Gastrocnemius medialis (tissue), 4 donors: Measurements from ENCODE around the gene ENG. TPM values are rescaled to one million over a fixed set of nuclear protein-coding genes. Genes with fewer than 3 reads are reported as not detected.
A peak's percentile ranks its signal among the peaks of the same experiment; 100 is the strongest.

Source experiments
- ATAC-seq, 2 donors: fragments of 150-250 bp; one replicate each; pipeline ENCODE4 v1.9.1; 2016
- DNase-seq, 2 donors: peaks; one replicate each; pipeline ENCODE4 v3.0.0-alpha.2; 2019
- H3K27ac ChIP-seq, 4 donors: fragments of 200-600 bp; sonication (generic); 1 replicate in 1 of 4; 2 replicates in 3 of 4; pipeline ENCODE4 v1.5.1; 2016 to 2018; ENCODE audit warnings: mild to moderate bottlenecking in 2 of 4, moderate library complexity in 1 of 4
- H3K27me3 ChIP-seq, 3 donors: fragments of 200-600 bp; sonication (generic) in 2 of 3; 1 replicate in 1 of 3; 2 replicates in 2 of 3; pipeline versions ENCODE4 v1.5.1 to v1.6.0; 2016 to 2019; ENCODE audit warnings: mild to moderate bottlenecking in 1 of 3, moderate library complexity in 1 of 3
- H3K36me3 ChIP-seq, 2 donors: fragments of 200-600 bp; sonication (generic) in 1 of 2; one replicate each; pipeline ENCODE4 v1.5.1; 2017 to 2018
- H3K4me1 ChIP-seq, 2 donors: fragments of 200-600 bp; sonication (generic) in 1 of 2; one replicate each; pipeline ENCODE4 v1.5.1; 2016 to 2017; ENCODE audit warnings: mild to moderate bottlenecking in 2 of 2
- H3K4me3 ChIP-seq, 4 donors: fragments of 200-600 bp; sonication (generic) in 3 of 4; 1 replicate in 1 of 4; 2 replicates in 3 of 4; pipeline ENCODE4 v1.5.1; 2016 to 2019; ENCODE audit warnings: mild to moderate bottlenecking in 2 of 4
- H3K9me3 ChIP-seq, 3 donors: fragments of 200-600 bp; sonication (generic) in 2 of 3; 1 replicate in 1 of 3; 2 replicates in 2 of 3; pipeline ENCODE4 v1.5.1; 2016 to 2019
- POLR2A ChIP-seq, 2 donors: fragments of 450-650 bp; IDR thresholded peaks; one replicate each; pipeline ENCODE4 v1.6.1; 2017; ENCODE audit warnings: antibody characterized with exemption in 2 of 2, mild to moderate bottlenecking in 2 of 2, moderate library complexity in 2 of 2
- in situ Hi-C, 4 donors: fragments of 200-750 bp; cut with MboI; loops; one replicate each; pipeline versions ENCODE4 v1.15.0 to v1.8.0; 2017; ENCODE audit warnings: low sequenced_read_pairs in 4 of 4
- intact Hi-C: fragments of 100-400 bp; cut with DNase I; formaldehyde crosslinking; loops from one replicate; pipeline ENCODE4 v1.15.1; 2023; ENCODE audit warnings: low total_unique reads
- total RNA-seq, 4 donors: library from RNA; depleted of rRNA; stranded (reverse); fragments of >200 nt; gene quantifications; one replicate each; pipeline versions ENCODE4 v1.1.0 to v1.2.3, GENCODE V29; 2016
- TF ChIP-seq, protein P1 (sequence below), 5 experiments: fragments of 450-650 bp in 3 of 5; fragments of 200-600 bp in 2 of 5; sonication (generic) in 2 of 5; IDR thresholded peaks in 4 of 5; conservative IDR thresholded peaks in 1 of 5; 1 replicate in 4 of 5; 2 replicates in 1 of 5; pipeline ENCODE4 v1.5.1; 2016 to 2019; ENCODE audit warnings: antibody characterized with exemption in 5 of 5, mild to moderate bottlenecking in 3 of 5, moderate library complexity in 3 of 5

The ENG gene
- total RNA-seq, 4 donors from 2014 or later: 27.4 to 49.8 (median 32.6) TPM

- intact Hi-C loops (no loop called here), in situ Hi-C loops (no loop called here)
- Histone ChIP-seq H3K36me3 (no peaks in the 10 kb centered on the region), H3K9me3 (no peaks in the 10 kb centered on the region), H3K27ac (peak overlapping the region in 3 of 4 donors; percentile 6 to 60 (median 27)), H3K27me3 (no peaks in the 10 kb centered on the region), H3K4me3 (peak overlapping the region in 1 of 4 donors; percentile 28), H3K4me1 (peaks cover 0 to 4% of the 10 kb centered on the region in 2 donors)
- ATAC-seq: no peak
- DNase-seq: no peak
- TF ChIP-seq, protein P1, sequence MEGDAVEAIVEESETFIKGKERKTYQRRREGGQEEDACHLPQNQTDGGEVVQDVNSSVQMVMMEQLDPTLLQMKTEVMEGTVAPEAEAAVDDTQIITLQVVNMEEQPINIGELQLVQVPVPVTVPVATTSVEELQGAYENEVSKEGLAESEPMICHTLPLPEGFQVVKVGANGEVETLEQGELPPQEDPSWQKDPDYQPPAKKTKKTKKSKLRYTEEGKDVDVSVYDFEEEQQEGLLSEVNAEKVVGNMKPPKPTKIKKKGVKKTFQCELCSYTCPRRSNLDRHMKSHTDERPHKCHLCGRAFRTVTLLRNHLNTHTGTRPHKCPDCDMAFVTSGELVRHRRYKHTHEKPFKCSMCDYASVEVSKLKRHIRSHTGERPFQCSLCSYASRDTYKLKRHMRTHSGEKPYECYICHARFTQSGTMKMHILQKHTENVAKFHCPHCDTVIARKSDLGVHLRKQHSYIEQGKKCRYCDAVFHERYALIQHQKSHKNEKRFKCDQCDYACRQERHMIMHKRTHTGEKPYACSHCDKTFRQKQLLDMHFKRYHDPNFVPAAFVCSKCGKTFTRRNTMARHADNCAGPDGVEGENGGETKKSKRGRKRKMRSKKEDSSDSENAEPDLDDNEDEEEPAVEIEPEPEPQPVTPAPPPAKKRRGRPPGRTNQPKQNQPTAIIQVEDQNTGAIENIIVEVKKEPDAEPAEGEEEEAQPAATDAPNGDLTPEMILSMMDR (IDR thresholded peaks at IDR 0.05 in 4 of 5, conservative IDR thresholded peaks at IDR 0.05 in 1 of 5): no peak
- TF ChIP-seq POLR2A (IDR thresholded peaks at IDR 0.05): no peak
Measured at GRCh38 chr9:127776924-127777289, 77.6 kb downstream of the ENG start.

- in situ Hi-C loops: no loop called here
- Histone ChIP-seq H3K4me3 (peak overlapping the region in 1 of 4 donors; percentile 28), H3K9me3 (no peaks in the 10 kb centered on the region), H3K27me3 (no peaks in the 10 kb centered on the region), H3K36me3 (no peaks in the 10 kb centered on the region), H3K27ac (peak overlapping the region in 3 of 4 donors; percentile 6 to 60 (median 41)), H3K4me1 (peaks cover 0 to 4% of the 10 kb centered on the region in 2 donors)
- TF ChIP-seq POLR2A (IDR thresholded peaks at IDR 0.05): no peak
- TF ChIP-seq, protein P1 (IDR thresholded peaks at IDR 0.05 in 4 of 5, conservative IDR thresholded peaks at IDR 0.05 in 1 of 5): no peak
- intact Hi-C loops: no loop called here
- DNase-seq (no peak), ATAC-seq (no peak)
Measured at GRCh38 chr9:127776195-127776923, 78.1 kb downstream of the ENG start.

- Histone ChIP-seq H3K27ac (no peak overlapping the region), H3K4me3 (no peak overlapping the region), H3K27me3 (no peaks in the 10 kb centered on the region), H3K4me1 (peaks cover 6 to 12% of the 10 kb centered on the region in 2 donors), H3K36me3 (no peaks in the 10 kb centered on the region), H3K9me3 (no peaks in the 10 kb centered on the region)
- in situ Hi-C loops: no loop called here
- ATAC-seq: no peak
- intact Hi-C loops: no loop called here
- no peak for DNase-seq
- TF ChIP-seq POLR2A (IDR thresholded peaks at IDR 0.05): no peak
- TF ChIP-seq, protein P1 (IDR thresholded peaks at IDR 0.05 in 4 of 5, conservative IDR thresholded peaks at IDR 0.05 in 1 of 5): no peak
Measured at GRCh38 chr9:127773981-127774380, 80.5 kb downstream of the ENG start.

GRCh38 chr9:127773272-127773671 lies 81.2 kb downstream of the ENG start:
- TF ChIP-seq, protein P1 (IDR thresholded peaks at IDR 0.05 in 4 of 5, conservative IDR thresholded peaks at IDR 0.05 in 1 of 5): no peak
- no peaks in the 10 kb centered on the region for H3K9me3 ChIP-seq
- no peak overlapping the region for H3K4me3 ChIP-seq
- no peak overlapping the region for H3K27ac ChIP-seq
- in situ Hi-C loops: no loop called here
- no peaks in the 10 kb centered on the region for H3K36me3 ChIP-seq
- peaks cover 6 to 12% of the 10 kb centered on the region in 2 donors for H3K4me1 ChIP-seq
- DNase-seq: no peak
- intact Hi-C loops: no loop called here
- H3K27me3 ChIP-seq: no peaks in the 10 kb centered on the region
- ATAC-seq: no peak
